ENCODE results near the gene SOBP. TPM values are rescaled to one million over a fixed set of nuclear protein-coding genes. Genes with fewer than 3 reads are reported as not detected.

SOBP gene
- total RNA-seq, 4 donors from 2014 or later: 3.8 to 32.5 (median 19.4) TPM

- in situ Hi-C loops (cut with MboI; ENCODE audit: low sequenced_read_pairs in 4 of 4) (no loop called here), intact Hi-C loops (cut with DNase I; ENCODE audit: low total_unique reads) (loop anchor here (1.0 to 10.0 kb wide), 4 partner anchors 31 to 344 kb away; partner anchors contain the start of gene BEND3)
- Histone ChIP-seq H3K4me3 (peak overlapping the region; percentile 79 to 89 (median 82)), H3K27ac (peak overlapping the region; percentile 92 to 98 (median 94)), H3K9me3 (no peaks in the 10 kb centered on the region), H3K4me1 (peaks cover 12 to 17% of the 10 kb centered on the region in 2 donors), H3K36me3 (no peaks in the 10 kb centered on the region), H3K27me3 (no peaks in the 10 kb centered on the region)
- peak; percentile 6 to 10 for ATAC-seq
- DNase-seq: peak; percentile 3 to 13
- TF ChIP-seq CTCF (IDR thresholded peaks at IDR 0.05 in 4 of 5, conservative IDR thresholded peaks at IDR 0.05 in 1 of 5) (peak in 1 of 5 experiments; percentile 7), POLR2A (IDR thresholded peaks at IDR 0.05) (no peak)
Observed at GRCh38 chr6:107458672-107459282, 31.1 kb upstream of the SOBP start.

GRCh38 chr6:107459283-107460082 is 30.4 kb upstream of the SOBP start, which contains the start of gene PDSS2:
TSS of gene PDSS2 (minus strand) at chr6:107459564. CDS start at chr6:107459285, 279 bp downstream.
- Histone ChIP-seq H3K27me3 (no peaks in the 10 kb centered on the region), H3K27ac (peak within 1 kb of the TSS; percentile 92 to 98 (median 94)), H3K9me3 (no peaks in the 10 kb centered on the region), H3K4me1 (peaks cover 12 to 17% of the 10 kb centered on the region in 2 donors), H3K4me3 (peak within 1 kb of the TSS; percentile 79 to 89 (median 82)), H3K36me3 (no peaks in the 10 kb centered on the region)
- TF ChIP-seq CTCF (IDR thresholded peaks at IDR 0.05 in 4 of 5, conservative IDR thresholded peaks at IDR 0.05 in 1 of 5) (peak in 3 of 5 experiments; percentile 7 to 35 (median 8)), POLR2A (IDR thresholded peaks at IDR 0.05) (peak; percentile 81 to 90)
- in situ Hi-C loops (cut with MboI; ENCODE audit: low sequenced_read_pairs in 4 of 4): no loop called here
- ATAC-seq (peak; percentile 94 to 98), DNase-seq (peak; percentile 97 to 99)
- intact Hi-C loops (cut with DNase I; ENCODE audit: low total_unique reads): loop anchor here (1.0 to 10.0 kb wide), 4 partner anchors 30 to 345 kb away; partner anchors contain the start of gene BEND3

- in situ Hi-C loops (cut with MboI; ENCODE audit: low sequenced_read_pairs in 4 of 4) (no loop called here), intact Hi-C loops (cut with DNase I; ENCODE audit: low total_unique reads) (no loop called here)
- DNase-seq (no peak), ATAC-seq (peak in 1 of 2 donors; percentile 21)
- no peak for TF ChIP-seq POLR2A (IDR thresholded peaks at IDR 0.05)
- no peak for TF ChIP-seq CTCF (IDR thresholded peaks at IDR 0.05 in 4 of 5, conservative IDR thresholded peaks at IDR 0.05 in 1 of 5)
- no peaks in the 10 kb centered on the region for H3K9me3 ChIP-seq
- peaks cover 12 to 17% of the 10 kb centered on the region in 2 donors for H3K4me1 ChIP-seq
- H3K27ac ChIP-seq: peak overlapping the region; percentile 92 to 98 (median 94)
- peak overlapping the region; percentile 79 to 89 (median 82) for H3K4me3 ChIP-seq
- H3K36me3 ChIP-seq: no peaks in the 10 kb centered on the region
- H3K27me3 ChIP-seq: no peaks in the 10 kb centered on the region
Observed at GRCh38 chr6:107460083-107460631, 29.8 kb upstream of the SOBP start.

- TF ChIP-seq POLR2A (IDR thresholded peaks at IDR 0.05) (no peak), CTCF (IDR thresholded peaks at IDR 0.05 in 4 of 5, conservative IDR thresholded peaks at IDR 0.05 in 1 of 5) (no peak)
- Histone ChIP-seq H3K4me3 (no peak overlapping the region), H3K36me3 (no peaks in the 10 kb centered on the region), H3K27me3 (no peaks in the 10 kb centered on the region), H3K4me1 (peaks cover 0 to 5% of the 10 kb centered on the region in 2 donors), H3K9me3 (no peaks in the 10 kb centered on the region), H3K27ac (no peak overlapping the region)
- in situ Hi-C loops (cut with MboI; ENCODE audit: low sequenced_read_pairs in 4 of 4) (no loop called here), intact Hi-C loops (cut with DNase I; ENCODE audit: low total_unique reads) (no loop called here)
- ATAC-seq (no peak), DNase-seq (no peak)
Observed at GRCh38 chr6:107466062-107466461, 23.9 kb upstream of the SOBP start.

Data from gastrocnemius medialis (tissue), 4 donors.